Measurements from ENCODE around the gene DELE1.

- TF ChIP-seq EZH2 (IDR thresholded peaks at IDR 0.05; ENCODE audit: borderline replicate concordance, low read depth, low read length, severe bottlenecking), result no peak
- no peak for TF ChIP-seq CTCF (IDR thresholded peaks at IDR 0.05; ENCODE audit: borderline replicate concordance, extremely low read depth, low read length, poor library complexity, severe bottlenecking)
These were observed 25.8 kb downstream of the DELE1 start for GRCh38 chr5:141949511-141949910.
